Stimulated activated CD4-positive, alpha-beta T cell treated with anti-CD3 and anti-CD28 coated beads, Interleukin-15, amount 100 ng/mL, for 48 hours (primary cell): Measurements from ENCODE around the gene ADARB2.
A peak's percentile ranks its signal among the peaks of the same experiment; 100 is the strongest.

Experiments used
- DNase-seq, 2 donors: peaks; one replicate each; pipeline ENCODE4 v3.0.0-alpha.2; 2020; ENCODE audit warnings: low read depth in 2 of 2

The ADARB2 gene

GRCh38 chr10:1736144-1736971, 967 bp downstream of the ADARB2 start:
- DNase-seq: no peak

DNA sequence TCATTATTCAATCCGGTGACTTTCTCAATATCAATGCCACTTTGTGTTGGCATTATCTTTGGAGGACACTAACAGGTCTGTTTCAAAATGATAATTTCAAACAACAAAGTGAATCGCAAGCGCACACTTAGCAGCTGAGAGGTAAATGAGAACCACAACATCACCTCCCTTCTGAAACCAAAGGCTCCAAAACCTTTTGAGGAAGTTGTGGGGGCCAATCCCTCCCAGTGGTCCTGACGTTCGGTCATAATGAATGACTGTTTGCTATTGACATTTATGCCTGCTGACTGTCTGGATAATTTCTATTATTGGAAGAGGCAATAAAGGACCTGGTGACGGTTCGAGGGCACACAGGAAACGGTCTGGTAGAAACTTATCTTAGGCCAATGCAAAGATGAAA, 1.8 kb downstream of the ADARB2 start:
- DNase-seq: no peak

DNA sequence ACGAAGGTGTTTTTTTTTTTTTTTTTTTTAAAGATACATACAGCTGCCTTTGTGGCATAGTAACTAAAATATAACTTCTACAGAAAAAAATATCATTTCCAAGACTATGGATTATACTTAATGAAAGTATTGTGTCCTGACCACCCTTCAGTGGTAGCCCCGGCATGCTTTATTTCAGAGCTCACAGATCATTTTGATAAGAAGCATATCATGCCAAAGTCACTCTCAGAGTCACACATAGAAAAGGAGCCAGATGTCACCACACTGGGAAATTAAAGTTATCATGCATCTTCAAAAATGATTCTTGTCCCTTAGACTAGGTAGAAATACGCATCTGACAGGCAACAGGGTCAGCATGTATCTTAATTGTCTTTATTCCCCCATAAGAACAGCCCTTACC, 3.0 kb downstream of the ADARB2 start:
- DNase-seq: no peak

DNA sequence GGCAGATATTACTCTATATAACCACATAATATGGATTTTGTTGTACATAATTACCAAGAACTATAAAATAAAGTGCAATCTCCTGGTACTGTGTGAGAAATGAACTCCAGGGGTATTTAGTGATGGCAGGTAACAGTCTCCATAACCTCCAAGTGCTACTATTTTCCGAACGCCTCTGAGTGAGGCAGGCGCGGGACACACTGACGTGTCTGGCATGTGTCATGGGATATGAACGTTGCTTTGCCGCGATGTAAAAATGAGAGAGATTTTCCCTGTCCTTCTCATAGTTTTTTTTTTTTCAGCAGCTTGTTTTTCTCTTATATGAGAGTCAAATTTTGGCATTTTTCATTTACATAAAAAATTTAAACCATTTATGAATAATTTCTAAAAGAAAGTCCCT, 3.6 kb downstream of the ADARB2 start:
- no peak for DNase-seq

DNA sequence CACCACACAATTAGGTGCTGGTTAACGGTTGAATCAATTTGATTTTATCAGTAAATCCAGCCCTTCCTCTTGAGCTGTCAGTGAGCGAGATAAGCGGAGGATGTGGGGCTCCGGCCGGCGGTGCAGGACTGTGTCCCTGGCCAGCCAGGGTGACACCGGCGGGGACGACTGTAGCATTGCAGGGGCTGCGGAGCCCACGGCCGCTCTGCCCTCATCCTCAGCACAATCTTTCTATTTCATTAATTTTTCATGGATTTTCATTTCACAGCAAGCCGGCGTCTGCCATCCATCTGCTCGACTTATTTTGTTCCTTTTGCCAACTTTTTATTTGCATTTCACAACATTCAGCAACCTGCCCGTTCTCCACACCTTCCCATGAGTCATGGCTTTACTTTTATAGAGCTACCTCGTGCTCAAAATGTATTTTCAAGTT, 4.7 kb downstream of the ADARB2 start:
- DNase-seq: no peak

- DNase-seq: no peak
Measured at GRCh38 chr10:1731592-1731991, 5.7 kb downstream of the ADARB2 start.

DNA sequence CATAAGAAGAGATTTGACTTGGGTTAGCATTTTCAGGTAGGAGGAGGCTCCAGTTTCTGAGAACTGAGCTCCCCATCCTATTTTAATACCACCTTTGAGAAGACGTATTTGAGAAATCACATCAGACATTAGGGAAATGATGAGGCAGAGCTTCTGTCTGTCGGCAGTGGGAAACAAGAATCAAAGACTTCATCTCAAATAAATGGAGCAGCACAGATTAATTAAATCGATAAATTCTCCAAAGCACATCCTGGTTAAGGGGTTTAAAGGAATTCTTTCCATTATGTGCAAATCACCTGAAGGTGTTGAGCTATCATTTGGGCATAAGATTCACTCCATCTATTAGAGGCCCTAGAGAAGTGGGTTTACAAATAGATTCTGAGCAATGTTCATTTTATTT, 7.6 kb downstream of the ADARB2 start:
- DNase-seq: no peak

- no peak for DNase-seq
Measured at GRCh38 chr10:1726861-1727260, 10.5 kb downstream of the ADARB2 start.

- DNase-seq: no peak
Measured at GRCh38 chr10:1724921-1725488, 12.3 kb downstream of the ADARB2 start.

- DNase-seq: no peak
Measured at GRCh38 chr10:1716839-1717238, 20.5 kb downstream of the ADARB2 start.

GRCh38 chr10:1715821-1716220, 21.5 kb downstream of the ADARB2 start:
- peak; percentile 11 to 33 for DNase-seq

DNA sequence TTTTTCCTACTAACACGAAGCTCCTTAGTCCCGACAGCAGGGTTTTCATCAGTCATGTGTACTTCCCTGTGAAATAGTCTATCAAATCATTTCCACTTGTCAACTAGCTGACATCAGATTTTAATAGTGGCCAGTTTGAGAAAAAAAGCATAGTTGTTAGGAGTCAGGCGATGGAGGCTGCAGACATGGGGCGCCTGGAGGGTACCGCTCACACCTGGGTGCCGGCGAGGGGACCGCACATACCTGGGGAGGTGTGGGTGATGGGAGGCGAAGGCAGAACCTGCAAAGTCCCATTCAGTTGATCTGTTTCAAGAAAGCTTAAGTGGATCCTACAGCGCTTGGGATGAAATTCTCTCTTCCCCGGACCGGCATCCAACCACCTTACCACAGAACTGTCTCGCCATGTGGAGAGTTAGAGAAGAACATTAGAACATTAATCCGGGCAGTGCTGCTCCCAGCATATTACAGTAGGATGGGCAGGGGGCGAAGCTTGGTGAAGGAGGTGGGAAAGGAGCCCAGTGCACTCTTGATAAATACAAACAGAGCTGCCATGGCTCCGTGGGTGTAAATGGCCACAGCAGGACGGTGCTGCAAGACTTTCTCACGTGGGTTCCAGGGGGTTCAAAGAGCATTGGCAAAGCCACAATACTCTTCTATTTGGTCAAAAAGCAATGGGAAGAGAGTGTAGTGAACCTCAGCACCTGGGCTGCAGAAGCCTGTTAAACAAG, 24.2 kb downstream of the ADARB2 start:
- DNase-seq: no peak

- DNase-seq: no peak
Measured at GRCh38 chr10:1712314-1712713, 25.0 kb downstream of the ADARB2 start.

- DNase-seq: no peak
Measured at GRCh38 chr10:1709161-1709560, 28.2 kb downstream of the ADARB2 start.

GRCh38 chr10:1708746-1709145, 28.6 kb downstream of the ADARB2 start:
- DNase-seq: no peak

- no peak for DNase-seq
Measured at GRCh38 chr10:1706711-1707110, 30.6 kb downstream of the ADARB2 start.

DNA sequence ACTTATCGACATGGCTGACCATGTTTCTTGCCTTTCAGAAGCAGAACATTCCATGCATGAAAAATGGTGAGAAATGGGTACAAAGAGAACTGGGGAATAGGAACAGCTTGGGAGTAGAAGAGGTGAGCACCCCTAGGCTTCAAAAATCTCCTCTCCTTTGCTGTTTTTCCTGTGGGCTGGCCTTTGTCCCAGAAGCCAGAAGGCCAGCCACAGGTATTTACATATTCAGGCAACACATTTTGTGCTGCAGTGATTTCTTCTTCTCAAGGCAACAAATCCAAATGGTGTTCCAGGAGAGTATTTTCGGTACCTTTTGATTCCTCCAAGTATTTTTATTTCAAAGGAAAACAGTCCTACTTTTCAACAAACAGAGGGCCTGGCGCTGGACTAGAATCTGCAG, 31.1 kb downstream of the ADARB2 start:
- no peak for DNase-seq

GRCh38 chr10:1698185-1698584, 39.1 kb downstream of the ADARB2 start:
- DNase-seq: no peak

- no peak for DNase-seq
Measured at GRCh38 chr10:1696106-1696505, 41.2 kb downstream of the ADARB2 start.

DNA sequence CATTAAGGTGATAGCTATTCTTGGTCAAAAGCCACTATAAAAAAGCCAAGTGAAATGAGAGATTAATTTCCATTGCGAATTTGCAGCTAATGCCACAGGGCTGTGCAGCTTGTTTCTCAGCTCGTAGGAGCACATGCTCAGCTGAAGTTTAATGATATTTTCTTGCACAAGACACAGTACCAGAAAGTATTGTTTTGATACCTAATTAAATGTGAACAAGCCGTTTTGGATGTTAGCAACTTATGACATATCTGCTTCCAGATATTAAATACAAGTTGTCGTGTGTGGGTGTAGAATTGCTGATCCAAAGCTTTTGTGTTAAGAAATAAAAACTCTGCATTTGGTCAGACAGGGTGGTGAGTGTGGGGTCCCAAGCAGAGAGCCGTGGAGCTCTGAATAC, 47.2 kb downstream of the ADARB2 start:
- DNase-seq: no peak

- no peak for DNase-seq
Measured at GRCh38 chr10:1688531-1688930, 48.8 kb downstream of the ADARB2 start.

DNA sequence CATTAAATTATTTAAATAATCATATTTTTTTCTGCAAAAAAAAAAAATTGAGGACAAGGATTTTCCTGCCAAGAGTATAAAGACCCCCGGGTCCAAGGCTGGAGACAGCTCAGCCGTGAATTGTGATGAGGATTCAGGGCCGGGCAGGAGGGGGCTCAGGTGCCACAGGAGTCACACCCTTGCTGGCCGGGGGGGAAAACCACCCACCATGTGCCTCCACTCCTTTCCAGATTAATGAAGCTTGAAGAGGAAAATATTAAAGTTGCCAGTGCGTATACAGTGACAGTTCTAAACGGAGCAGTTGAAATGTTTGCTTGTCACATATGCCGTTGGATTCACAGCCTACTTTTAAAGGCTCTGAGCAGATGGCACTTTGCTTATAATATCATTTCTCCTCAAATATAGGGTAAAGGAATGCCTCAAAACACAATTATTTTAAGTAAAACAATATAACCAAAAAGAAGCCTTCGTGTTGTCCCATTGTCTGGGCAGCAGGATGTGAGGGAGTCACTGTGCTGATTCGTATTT, 49.6 kb downstream of the ADARB2 start:
- no peak for DNase-seq

DNA sequence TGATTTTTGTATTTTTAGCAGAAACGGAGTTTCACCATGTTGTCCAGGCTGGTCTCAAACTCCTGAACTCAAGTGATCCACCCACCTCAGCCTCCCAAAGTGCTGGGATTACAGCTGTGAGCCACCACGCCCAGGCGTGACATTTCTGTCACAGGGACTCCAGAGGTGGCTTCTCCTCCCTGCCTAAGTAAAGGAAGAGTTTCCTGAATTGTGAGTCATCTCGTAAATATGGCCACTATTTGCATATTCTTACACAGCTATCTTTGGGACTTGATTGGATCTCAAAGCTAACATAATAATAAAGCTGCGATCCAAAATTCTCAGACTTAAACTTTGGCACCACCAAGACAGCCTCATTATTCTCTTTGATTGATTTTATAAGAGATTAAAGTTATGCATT, 50.1 kb downstream of the ADARB2 start:
- DNase-seq: no peak
